Uterus (tissue), 2 donors: ENCODE data around the gene KCNJ14.

Experiments used
- CTCF ChIP-seq, 4 experiments: fragments of 200-600 bp in 2 of 4; fragments of 450-650 bp in 2 of 4; sonication (generic) in 2 of 4; IDR thresholded peaks; one replicate each; pipeline ENCODE4 v1.5.1; 2016 to 2019; ENCODE audit warnings: antibody characterized with exemption in 4 of 4, mild to moderate bottlenecking in 2 of 4, moderate library complexity in 1 of 4
- POLR2A ChIP-seq, 2 donors: fragments of 450-650 bp; IDR thresholded peaks; one replicate each; pipeline ENCODE4 v1.6.1; 2016; ENCODE audit warnings: antibody characterized with exemption in 2 of 2, mild to moderate bottlenecking in 1 of 2, moderate library complexity in 1 of 2

- TF ChIP-seq CTCF (IDR thresholded peaks at IDR 0.05) (no peak), POLR2A (IDR thresholded peaks at IDR 0.05) (no peak)
Measured at GRCh38 chr19:48428670-48429069, 26.7 kb upstream of the KCNJ14 start.
